Esophagus muscularis mucosa (tissue), 3 donors: ENCODE data around the gene SIK3.

Experiments
- POLR2A ChIP-seq: fragments of 450-650 bp; IDR thresholded peaks from one replicate; pipeline ENCODE4 v1.6.1; 2017; ENCODE audit warnings: antibody characterized with exemption, moderate library complexity, mild to moderate bottlenecking, low read depth
- TF ChIP-seq, protein P1 (sequence below), 3 experiments: fragments of 200-600 bp in 2 of 3; fragments of 450-650 bp in 1 of 3; sonication (generic) in 2 of 3; IDR thresholded peaks; one replicate each; pipeline ENCODE4 v1.5.1; 2017 to 2019; ENCODE audit warnings: antibody characterized with exemption in 3 of 3, mild to moderate bottlenecking in 2 of 3, moderate library complexity in 1 of 3

DNA sequence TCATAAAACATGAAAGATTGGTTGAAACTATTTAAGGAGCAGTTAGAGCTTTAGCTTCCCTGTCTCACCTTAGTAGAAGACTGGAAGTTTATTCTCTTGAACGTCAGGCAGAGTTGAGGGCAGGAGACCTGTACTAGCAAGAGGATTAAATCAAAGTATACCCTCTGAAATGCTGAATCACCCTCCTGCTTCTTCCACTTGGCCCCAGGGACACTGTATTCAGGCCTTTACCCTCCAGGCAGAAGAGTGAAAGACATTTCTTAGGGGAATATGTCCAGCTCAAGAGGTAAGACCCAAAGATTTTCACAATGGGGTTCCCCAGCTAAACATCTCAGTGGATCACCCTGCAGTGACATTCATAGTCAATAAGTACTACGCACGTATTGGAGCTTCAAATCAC is 287.0 kb downstream of the SIK3 start:
- TF ChIP-seq, protein P1, sequence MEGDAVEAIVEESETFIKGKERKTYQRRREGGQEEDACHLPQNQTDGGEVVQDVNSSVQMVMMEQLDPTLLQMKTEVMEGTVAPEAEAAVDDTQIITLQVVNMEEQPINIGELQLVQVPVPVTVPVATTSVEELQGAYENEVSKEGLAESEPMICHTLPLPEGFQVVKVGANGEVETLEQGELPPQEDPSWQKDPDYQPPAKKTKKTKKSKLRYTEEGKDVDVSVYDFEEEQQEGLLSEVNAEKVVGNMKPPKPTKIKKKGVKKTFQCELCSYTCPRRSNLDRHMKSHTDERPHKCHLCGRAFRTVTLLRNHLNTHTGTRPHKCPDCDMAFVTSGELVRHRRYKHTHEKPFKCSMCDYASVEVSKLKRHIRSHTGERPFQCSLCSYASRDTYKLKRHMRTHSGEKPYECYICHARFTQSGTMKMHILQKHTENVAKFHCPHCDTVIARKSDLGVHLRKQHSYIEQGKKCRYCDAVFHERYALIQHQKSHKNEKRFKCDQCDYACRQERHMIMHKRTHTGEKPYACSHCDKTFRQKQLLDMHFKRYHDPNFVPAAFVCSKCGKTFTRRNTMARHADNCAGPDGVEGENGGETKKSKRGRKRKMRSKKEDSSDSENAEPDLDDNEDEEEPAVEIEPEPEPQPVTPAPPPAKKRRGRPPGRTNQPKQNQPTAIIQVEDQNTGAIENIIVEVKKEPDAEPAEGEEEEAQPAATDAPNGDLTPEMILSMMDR (IDR thresholded peaks at IDR 0.05), result no peak
- TF ChIP-seq POLR2A, result no peak
